ENCODE results near the gene MAML3.

The MAML3 gene

DNA sequence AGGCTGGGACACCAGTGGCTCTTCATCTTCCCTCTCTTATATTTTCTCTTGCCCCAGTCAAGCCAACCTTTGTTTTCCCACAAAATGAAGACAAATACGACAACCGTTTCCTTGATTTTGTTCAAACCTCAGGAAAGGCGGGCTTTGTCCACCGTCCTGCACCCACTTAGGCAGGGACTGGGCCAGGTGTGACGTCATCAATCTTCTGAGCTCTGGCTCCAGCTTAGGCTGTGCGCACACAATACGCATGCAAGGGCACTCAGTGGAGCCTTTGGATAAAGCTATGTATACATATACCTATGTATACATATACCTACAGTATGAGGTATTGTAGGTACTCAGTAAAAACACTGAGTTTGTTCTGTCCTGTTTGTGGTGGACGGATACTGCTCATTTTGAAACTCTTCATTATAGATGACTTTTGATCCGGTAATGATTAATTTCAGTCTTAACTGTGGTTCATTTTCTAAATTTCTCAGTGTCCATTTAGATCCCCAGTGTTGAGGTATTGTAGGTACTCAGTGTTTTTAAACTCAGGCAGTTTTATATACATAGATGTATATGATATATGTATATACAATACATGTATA, 293.5 kb downstream of the MAML3 start:
- TF ChIP-seq, protein P1, sequence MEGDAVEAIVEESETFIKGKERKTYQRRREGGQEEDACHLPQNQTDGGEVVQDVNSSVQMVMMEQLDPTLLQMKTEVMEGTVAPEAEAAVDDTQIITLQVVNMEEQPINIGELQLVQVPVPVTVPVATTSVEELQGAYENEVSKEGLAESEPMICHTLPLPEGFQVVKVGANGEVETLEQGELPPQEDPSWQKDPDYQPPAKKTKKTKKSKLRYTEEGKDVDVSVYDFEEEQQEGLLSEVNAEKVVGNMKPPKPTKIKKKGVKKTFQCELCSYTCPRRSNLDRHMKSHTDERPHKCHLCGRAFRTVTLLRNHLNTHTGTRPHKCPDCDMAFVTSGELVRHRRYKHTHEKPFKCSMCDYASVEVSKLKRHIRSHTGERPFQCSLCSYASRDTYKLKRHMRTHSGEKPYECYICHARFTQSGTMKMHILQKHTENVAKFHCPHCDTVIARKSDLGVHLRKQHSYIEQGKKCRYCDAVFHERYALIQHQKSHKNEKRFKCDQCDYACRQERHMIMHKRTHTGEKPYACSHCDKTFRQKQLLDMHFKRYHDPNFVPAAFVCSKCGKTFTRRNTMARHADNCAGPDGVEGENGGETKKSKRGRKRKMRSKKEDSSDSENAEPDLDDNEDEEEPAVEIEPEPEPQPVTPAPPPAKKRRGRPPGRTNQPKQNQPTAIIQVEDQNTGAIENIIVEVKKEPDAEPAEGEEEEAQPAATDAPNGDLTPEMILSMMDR (IDR thresholded peaks at IDR 0.05), result no peak
- peaks cover 37 to 51% of the 10 kb centered on the region in 2 experiments for H3K4me1 ChIP-seq (ENCODE audit: control insufficient read depth in 1 of 2, insufficient read depth in 1 of 2, low read depth in 1 of 2, low read length in 1 of 2)
- no peaks in the 10 kb centered on the region for H3K9me3 ChIP-seq
- no peak overlapping the region for H3K27ac ChIP-seq
- no peak overlapping the region for H3K4me3 ChIP-seq (ENCODE audit: low read depth in 1 of 2, low read length in 1 of 2)
- H3K36me3 ChIP-seq, result no peaks in the 10 kb centered on the region
- no peaks in the 10 kb centered on the region for H3K27me3 ChIP-seq

DNA sequence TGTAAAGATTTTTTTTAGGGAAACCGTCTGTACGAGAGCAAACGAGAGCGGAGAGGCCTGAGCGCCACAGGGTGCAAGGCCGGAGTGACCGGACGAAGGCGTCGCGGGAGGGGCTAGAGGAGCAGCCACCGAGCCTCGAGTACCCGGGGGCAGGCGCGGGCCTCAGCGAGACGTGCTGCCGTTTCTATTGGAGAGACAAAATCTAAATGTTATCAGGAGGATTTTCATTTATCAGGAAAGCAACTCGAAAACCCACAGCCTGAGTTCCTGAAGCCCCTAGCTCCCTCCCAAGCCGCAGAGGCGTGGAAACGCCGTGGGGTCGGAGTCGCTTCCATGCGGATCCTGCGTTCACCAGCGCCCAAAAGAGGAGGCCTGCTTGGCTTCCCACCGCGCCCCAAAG, 294.1 kb downstream of the MAML3 start:
- TF ChIP-seq, protein P1 (IDR thresholded peaks at IDR 0.05), result no peak
- no peak overlapping the region for H3K27ac ChIP-seq
- H3K9me3 ChIP-seq, result no peaks in the 10 kb centered on the region
- no peaks in the 10 kb centered on the region for H3K27me3 ChIP-seq
- H3K36me3 ChIP-seq, result no peaks in the 10 kb centered on the region
- no peak overlapping the region for H3K4me3 ChIP-seq (ENCODE audit: low read depth in 1 of 2, low read length in 1 of 2)
- peaks cover 37 to 51% of the 10 kb centered on the region in 2 experiments for H3K4me1 ChIP-seq (ENCODE audit: control insufficient read depth in 1 of 2, insufficient read depth in 1 of 2, low read depth in 1 of 2, low read length in 1 of 2)

DNA sequence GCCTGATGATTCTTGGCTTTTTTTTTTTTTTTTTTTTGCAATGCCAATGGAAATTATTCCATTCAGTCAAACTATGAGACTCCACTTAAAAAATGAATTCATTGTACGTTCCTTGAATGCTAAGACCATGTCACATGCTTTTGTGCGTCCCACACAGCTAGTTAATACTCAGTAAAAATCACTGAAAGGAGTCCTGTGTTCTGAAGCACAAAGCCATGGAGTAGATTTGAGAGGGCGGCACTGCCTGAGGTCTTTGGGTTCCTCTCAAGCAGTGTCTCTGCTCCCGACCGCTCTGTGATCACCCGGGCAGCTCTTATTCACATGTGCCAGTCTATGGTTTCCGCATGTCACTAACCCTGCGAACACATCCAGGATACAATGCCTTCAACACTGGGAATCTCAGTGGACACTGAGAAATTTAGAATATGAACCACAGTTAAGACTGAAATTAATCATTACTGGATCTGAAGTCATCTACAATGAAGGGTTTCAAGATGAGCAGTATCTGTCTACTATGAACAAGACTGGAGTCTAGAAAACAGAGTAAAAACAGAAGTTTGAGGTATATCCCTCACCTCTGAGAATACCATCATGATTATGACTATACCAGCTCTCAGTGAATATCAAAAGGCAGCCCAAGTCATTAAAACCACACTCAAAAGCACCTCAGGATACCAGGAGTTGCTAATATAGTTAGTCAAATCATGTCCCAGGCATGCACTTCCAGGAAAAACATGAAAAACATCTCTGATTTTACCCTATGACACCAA, 295.4 kb downstream of the MAML3 start:
- Histone ChIP-seq H3K27ac (no peak overlapping the region), H3K27me3 (no peaks in the 10 kb centered on the region), H3K4me1 (ENCODE audit: control insufficient read depth in 1 of 2, insufficient read depth in 1 of 2, low read depth in 1 of 2, low read length in 1 of 2) (peaks cover 32 to 43% of the 10 kb centered on the region in 2 experiments), H3K9me3 (no peaks in the 10 kb centered on the region), H3K36me3 (no peaks in the 10 kb centered on the region), H3K4me3 (ENCODE audit: low read depth in 1 of 2, low read length in 1 of 2) (no peak overlapping the region)
- TF ChIP-seq, protein P1 (IDR thresholded peaks at IDR 0.05), result no peak

DNA sequence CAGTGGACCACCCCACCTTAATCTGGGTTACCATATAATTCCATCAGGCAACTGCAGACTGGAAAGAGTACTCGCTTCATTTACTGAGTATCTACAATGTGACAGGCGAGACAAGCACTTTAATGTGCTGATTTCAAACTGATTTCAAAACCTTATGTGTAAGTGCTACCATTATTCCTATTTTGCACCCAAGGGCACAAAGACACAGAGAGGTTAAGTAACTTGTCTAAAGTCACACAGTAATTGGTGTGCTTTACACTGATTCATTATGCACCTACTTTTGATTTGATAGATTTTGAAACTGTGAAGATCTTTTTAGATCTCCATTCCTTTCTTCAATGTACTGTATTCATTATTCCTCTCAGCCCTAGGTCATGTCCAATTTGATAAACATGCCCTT, 296.0 kb downstream of the MAML3 start:
- Histone ChIP-seq H3K36me3 (no peaks in the 10 kb centered on the region), H3K9me3 (no peaks in the 10 kb centered on the region), H3K27ac (no peak overlapping the region), H3K4me3 (ENCODE audit: low read depth in 1 of 2, low read length in 1 of 2) (no peak overlapping the region), H3K4me1 (ENCODE audit: control insufficient read depth in 1 of 2, insufficient read depth in 1 of 2, low read depth in 1 of 2, low read length in 1 of 2) (peaks cover 25 to 43% of the 10 kb centered on the region in 2 experiments), H3K27me3 (no peaks in the 10 kb centered on the region)
- TF ChIP-seq, protein P1 (IDR thresholded peaks at IDR 0.05), result no peak

DNA sequence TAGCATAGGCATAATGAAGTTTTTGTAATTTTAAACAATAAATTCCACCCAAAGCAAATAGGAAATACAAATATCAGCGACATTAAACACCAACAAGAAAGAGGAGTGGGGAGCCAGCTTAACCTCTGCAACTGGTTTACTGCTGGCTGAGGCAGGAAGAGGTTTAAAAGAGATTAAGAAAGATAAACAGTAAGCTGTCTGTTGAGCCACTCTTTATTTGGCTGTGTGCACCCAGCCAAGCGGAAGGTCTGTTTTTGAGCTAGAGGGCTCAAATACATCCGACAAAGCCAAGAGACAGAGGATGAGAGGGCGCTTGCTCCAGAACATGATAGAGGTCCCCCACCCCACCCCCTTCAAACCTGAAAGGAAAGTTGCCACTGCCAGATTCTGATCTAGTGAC, 297.0 kb downstream of the MAML3 start:
- TF ChIP-seq, protein P1 (IDR thresholded peaks at IDR 0.05), result no peak
- H3K27ac ChIP-seq, result peak overlapping the region; percentile 44
- no peaks in the 10 kb centered on the region for H3K36me3 ChIP-seq
- peaks cover 30 to 43% of the 10 kb centered on the region in 2 experiments for H3K4me1 ChIP-seq (ENCODE audit: control insufficient read depth in 1 of 2, insufficient read depth in 1 of 2, low read depth in 1 of 2, low read length in 1 of 2)
- H3K4me3 ChIP-seq (ENCODE audit: low read depth in 1 of 2, low read length in 1 of 2), result no peak overlapping the region
- no peaks in the 10 kb centered on the region for H3K27me3 ChIP-seq
- no peaks in the 10 kb centered on the region for H3K9me3 ChIP-seq
